ENCODE results near the gene TSPAN7.

TSPAN7 gene

DNA sequence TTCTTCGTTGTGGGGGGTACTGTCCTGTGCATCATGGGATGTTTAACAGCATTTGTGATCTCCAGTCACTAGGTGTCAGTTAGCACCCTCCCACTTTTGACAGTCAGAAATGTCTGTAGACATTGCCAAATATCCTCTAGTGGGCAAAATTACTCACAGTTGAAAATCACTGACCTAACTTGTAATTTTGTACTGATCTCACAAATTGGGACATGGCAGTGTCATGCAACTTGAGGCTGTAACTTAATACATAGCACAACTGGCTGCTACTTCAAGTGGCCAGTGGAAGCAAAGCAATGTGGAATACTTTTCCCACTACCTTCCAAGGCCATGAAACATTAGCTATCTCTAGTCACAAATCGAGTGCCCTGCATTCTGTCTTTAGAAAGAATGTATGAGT, 23.2 kb upstream of the TSPAN7 start (continued):
- no peak for TF ChIP-seq ARNTL (CRISPR knock-in tag; IDR thresholded peaks at IDR 0.05; ENCODE audit: borderline replicate concordance, low read depth)
- TF ChIP-seq ESRRG (CRISPR knock-in tag; IDR thresholded peaks at IDR 0.05): no peak

DNA sequence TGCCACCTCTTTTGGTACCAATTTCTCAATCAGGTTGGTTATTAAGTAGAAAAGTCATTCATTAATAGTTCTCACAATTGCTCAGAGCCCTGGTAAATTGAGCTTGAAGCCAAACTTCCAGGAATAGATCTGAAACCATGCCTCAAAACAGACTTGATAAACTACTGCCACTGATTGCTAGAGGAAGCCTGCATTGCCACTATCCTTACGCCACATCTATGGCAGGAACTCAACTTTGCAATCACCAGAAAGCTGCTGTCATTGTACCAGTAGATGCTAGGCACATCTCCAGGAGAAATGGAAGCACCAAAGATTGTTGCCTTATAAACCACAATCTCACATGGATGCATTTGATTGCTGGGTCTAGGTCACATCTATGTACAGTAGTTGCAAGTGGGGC, 21.6 kb upstream of the TSPAN7 start:
- no peak for TF ChIP-seq ZNF565 (CRISPR knock-in tag; conservative IDR thresholded peaks at IDR 0.05; ENCODE audit: low read depth)
- TF ChIP-seq ZNF70 (CRISPR knock-in tag; IDR thresholded peaks at IDR 0.05): no peak
- TF ChIP-seq, protein P1, sequence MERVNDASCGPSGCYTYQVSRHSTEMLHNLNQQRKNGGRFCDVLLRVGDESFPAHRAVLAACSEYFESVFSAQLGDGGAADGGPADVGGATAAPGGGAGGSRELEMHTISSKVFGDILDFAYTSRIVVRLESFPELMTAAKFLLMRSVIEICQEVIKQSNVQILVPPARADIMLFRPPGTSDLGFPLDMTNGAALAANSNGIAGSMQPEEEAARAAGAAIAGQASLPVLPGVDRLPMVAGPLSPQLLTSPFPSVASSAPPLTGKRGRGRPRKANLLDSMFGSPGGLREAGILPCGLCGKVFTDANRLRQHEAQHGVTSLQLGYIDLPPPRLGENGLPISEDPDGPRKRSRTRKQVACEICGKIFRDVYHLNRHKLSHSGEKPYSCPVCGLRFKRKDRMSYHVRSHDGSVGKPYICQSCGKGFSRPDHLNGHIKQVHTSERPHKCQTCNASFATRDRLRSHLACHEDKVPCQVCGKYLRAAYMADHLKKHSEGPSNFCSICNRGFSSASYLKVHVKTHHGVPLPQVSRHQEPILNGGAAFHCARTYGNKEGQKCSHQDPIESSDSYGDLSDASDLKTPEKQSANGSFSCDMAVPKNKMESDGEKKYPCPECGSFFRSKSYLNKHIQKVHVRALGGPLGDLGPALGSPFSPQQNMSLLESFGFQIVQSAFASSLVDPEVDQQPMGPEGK (CRISPR knock-in tag; IDR thresholded peaks at IDR 0.05; ENCODE audit: borderline replicate concordance): no peak
- TF ChIP-seq, protein P2, sequence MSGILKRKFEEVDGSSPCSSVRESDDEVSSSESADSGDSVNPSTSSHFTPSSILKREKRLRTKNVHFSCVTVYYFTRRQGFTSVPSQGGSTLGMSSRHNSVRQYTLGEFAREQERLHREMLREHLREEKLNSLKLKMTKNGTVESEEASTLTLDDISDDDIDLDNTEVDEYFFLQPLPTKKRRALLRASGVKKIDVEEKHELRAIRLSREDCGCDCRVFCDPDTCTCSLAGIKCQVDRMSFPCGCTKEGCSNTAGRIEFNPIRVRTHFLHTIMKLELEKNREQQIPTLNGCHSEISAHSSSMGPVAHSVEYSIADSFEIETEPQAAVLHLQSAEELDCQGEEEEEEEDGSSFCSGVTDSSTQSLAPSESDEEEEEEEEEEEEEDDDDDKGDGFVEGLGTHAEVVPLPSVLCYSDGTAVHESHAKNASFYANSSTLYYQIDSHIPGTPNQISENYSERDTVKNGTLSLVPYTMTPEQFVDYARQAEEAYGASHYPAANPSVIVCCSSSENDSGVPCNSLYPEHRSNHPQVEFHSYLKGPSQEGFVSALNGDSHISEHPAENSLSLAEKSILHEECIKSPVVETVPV (CRISPR knock-in tag; IDR thresholded peaks at IDR 0.05): no peak
- TF ChIP-seq, protein P3, sequence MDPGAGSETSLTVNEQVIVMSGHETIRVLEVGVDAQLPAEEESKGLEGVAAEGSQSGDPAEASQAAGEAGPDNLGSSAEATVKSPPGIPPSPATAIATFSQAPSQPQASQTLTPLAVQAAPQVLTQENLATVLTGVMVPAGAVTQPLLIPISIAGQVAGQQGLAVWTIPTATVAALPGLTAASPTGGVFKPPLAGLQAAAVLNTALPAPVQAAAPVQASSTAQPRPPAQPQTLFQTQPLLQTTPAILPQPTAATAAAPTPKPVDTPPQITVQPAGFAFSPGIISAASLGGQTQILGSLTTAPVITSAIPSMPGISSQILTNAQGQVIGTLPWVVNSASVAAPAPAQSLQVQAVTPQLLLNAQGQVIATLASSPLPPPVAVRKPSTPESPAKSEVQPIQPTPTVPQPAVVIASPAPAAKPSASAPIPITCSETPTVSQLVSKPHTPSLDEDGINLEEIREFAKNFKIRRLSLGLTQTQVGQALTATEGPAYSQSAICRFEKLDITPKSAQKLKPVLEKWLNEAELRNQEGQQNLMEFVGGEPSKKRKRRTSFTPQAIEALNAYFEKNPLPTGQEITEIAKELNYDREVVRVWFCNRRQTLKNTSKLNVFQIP (CRISPR knock-in tag; IDR thresholded peaks at IDR 0.05; ENCODE audit: borderline replicate concordance, low read depth): no peak
- no peak for TF ChIP-seq TCF4 (CRISPR knock-in tag; IDR thresholded peaks at IDR 0.05; ENCODE audit: borderline replicate concordance)
- TF ChIP-seq ZFP3 (CRISPR knock-in tag; IDR thresholded peaks at IDR 0.05): no peak
- TF ChIP-seq, protein P4, sequence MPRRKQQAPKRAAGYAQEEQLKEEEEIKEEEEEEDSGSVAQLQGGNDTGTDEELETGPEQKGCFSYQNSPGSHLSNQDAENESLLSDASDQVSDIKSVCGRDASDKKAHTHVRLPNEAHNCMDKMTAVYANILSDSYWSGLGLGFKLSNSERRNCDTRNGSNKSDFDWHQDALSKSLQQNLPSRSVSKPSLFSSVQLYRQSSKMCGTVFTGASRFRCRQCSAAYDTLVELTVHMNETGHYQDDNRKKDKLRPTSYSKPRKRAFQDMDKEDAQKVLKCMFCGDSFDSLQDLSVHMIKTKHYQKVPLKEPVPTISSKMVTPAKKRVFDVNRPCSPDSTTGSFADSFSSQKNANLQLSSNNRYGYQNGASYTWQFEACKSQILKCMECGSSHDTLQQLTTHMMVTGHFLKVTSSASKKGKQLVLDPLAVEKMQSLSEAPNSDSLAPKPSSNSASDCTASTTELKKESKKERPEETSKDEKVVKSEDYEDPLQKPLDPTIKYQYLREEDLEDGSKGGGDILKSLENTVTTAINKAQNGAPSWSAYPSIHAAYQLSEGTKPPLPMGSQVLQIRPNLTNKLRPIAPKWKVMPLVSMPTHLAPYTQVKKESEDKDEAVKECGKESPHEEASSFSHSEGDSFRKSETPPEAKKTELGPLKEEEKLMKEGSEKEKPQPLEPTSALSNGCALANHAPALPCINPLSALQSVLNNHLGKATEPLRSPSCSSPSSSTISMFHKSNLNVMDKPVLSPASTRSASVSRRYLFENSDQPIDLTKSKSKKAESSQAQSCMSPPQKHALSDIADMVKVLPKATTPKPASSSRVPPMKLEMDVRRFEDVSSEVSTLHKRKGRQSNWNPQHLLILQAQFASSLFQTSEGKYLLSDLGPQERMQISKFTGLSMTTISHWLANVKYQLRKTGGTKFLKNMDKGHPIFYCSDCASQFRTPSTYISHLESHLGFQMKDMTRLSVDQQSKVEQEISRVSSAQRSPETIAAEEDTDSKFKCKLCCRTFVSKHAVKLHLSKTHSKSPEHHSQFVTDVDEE (CRISPR knock-in tag; IDR thresholded peaks at IDR 0.05): no peak
- no peak for ATAC-seq

DNA sequence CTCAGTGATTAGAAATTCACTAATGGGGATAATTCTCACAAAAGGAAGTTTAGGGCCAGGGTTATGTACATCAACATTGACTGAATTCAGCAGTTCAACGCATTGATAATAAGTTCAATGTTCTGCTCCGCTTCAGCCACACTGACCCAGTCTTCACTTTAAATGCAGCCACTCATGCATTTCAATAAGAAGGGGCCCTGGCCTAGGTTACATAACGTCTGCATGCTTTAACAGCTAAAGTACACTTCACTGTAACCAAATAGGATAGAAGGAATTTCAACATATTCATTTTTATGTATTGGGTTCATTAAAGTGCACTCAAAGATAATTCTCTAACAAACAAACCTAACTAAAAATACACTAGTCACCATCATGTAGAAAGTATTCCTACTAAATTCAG, 12.8 kb upstream of the TSPAN7 start:
- TF ChIP-seq OSR1 (CRISPR knock-in tag; IDR thresholded peaks at IDR 0.05) (no peak), SNAI2 (CRISPR knock-in tag; IDR thresholded peaks at IDR 0.05) (no peak), ZC3H10 (CRISPR knock-in tag; IDR thresholded peaks at IDR 0.05) (no peak), ZNF70 (CRISPR knock-in tag; IDR thresholded peaks at IDR 0.05) (no peak), ZFP30 (CRISPR knock-in tag; IDR thresholded peaks at IDR 0.05) (no peak), ISL1 (CRISPR knock-in tag; IDR thresholded peaks at IDR 0.05) (no peak), RARB (CRISPR knock-in tag; IDR thresholded peaks at IDR 0.05) (no peak)
- TF ChIP-seq, protein P5, sequence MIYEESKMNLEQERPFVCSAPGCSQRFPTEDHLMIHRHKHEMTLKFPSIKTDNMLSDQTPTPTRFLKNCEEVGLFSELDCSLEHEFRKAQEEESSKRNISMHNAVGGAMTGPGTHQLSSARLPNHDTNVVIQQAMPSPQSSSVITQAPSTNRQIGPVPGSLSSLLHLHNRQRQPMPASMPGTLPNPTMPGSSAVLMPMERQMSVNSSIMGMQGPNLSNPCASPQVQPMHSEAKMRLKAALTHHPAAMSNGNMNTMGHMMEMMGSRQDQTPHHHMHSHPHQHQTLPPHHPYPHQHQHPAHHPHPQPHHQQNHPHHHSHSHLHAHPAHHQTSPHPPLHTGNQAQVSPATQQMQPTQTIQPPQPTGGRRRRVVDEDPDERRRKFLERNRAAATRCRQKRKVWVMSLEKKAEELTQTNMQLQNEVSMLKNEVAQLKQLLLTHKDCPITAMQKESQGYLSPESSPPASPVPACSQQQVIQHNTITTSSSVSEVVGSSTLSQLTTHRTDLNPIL (CRISPR knock-in tag; IDR thresholded peaks at IDR 0.05; ENCODE audit: low read depth): no peak
- ATAC-seq: no peak

DNA sequence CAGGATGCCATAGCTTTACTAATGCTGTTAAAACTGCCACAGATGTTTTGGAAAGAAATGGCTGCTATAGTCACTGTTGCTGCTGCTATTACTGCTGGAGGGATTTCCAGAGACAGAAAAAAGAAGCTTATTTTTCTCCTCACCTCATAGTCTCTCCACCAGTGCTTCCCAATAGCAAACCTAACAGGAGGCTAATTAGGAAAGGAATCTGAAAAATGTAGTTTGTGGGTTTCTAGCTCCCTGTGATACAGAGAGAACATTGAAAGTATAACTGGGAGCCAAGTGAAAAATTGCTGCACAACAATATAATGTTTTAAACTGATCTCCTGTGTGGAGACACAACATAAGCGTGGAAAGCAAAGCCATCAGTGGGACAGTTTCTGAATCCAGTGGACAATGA, 8.6 kb upstream of the TSPAN7 start:
- TF ChIP-seq BACH2 (CRISPR knock-in tag; IDR thresholded peaks at IDR 0.05; ENCODE audit: borderline replicate concordance) (no peak), GLIS3 (CRISPR knock-in tag; IDR thresholded peaks at IDR 0.05) (no peak), PPARA (CRISPR knock-in tag; IDR thresholded peaks at IDR 0.05; ENCODE audit: borderline replicate concordance) (no peak), ZNF70 (CRISPR knock-in tag; IDR thresholded peaks at IDR 0.05) (no peak), TOX (CRISPR knock-in tag; IDR thresholded peaks at IDR 0.05; ENCODE audit: borderline replicate concordance) (no peak)
- TF ChIP-seq, protein P3 (CRISPR knock-in tag; IDR thresholded peaks at IDR 0.05; ENCODE audit: borderline replicate concordance, low read depth): no peak
- TF ChIP-seq, protein P4 (CRISPR knock-in tag; IDR thresholded peaks at IDR 0.05): no peak
- TF ChIP-seq, protein P5 (CRISPR knock-in tag; IDR thresholded peaks at IDR 0.05; ENCODE audit: low read depth): no peak
- ATAC-seq: no peak

Data from SK-N-SH treated with all-trans-retinoic acid at 6 μM for 48 hours (cell line).